Cardiac muscle cell (in vitro differentiated cells and primary cell): ENCODE measurements around the gene ZNF629. TPM values are rescaled to one million over a fixed set of nuclear protein-coding genes. Genes with fewer than 3 reads are reported as not detected.

ENCODE experiments used
- DNase-seq, 2 donors: peaks; one replicate each; pipeline versions ENCODE4 v3.0.0 to v3.0.0-alpha.2; 2010 to 2017; ENCODE audit warnings: low read depth in 1 of 2, low spot score in 1 of 2
- H3K27ac ChIP-seq: fragments of 200-600 bp; sonication (generic); 2 replicates; pipeline ENCODE4 v1.5.1; 2016
- H3K27me3 ChIP-seq: fragments of 200-600 bp; sonication (generic); 2 replicates; pipeline ENCODE4 v1.6.0; 2016; ENCODE audit warnings: control low read depth
- H3K36me3 ChIP-seq: fragments of 200-600 bp; sonication (generic); 2 replicates; pipeline ENCODE4 v1.5.1; 2016; ENCODE audit warnings: control low read depth
- H3K4me1 ChIP-seq: fragments of 200-600 bp; sonication (generic); 2 replicates; pipeline ENCODE4 v1.8.1; 2017; ENCODE audit warnings: low read depth, mild to moderate bottlenecking, mixed run types
- H3K4me3 ChIP-seq: fragments of 200-600 bp; sonication (generic); 2 replicates; pipeline ENCODE4 v1.5.1; 2016; ENCODE audit warnings: mild to moderate bottlenecking
- H3K9me3 ChIP-seq: fragments of 200-600 bp; sonication (generic); 2 replicates; pipeline ENCODE4 v1.5.1; 2017; ENCODE audit warnings: low read depth, mild to moderate bottlenecking, control low read depth
- CTCF ChIP-seq: IDR thresholded peaks from 2 replicates; pipeline ENCODE4 v1.5.1; 2012; ENCODE audit warnings: low read depth, mild to moderate bottlenecking, low read length
- polyA plus RNA-seq: library from polyadenylated mRNA; unstranded; fragments of >200 nt; fragmentation: Nextera tagmentation; extraction: Ambion mirVana; gene quantifications from 2 replicates; pipeline ENCODE4 v1.2.1, GENCODE V29; 2016
- total RNA-seq: library from RNA; depleted of rRNA; stranded (reverse); fragments of >200 nt; gene quantifications from 2 replicates; pipeline ENCODE4 v1.2.3, GENCODE V29; 2016

ZNF629 gene
- total and polyA plus RNA-seq, 2 experiments from 2014 or later, result 20.1 to 50.9 TPM

- H3K4me1 ChIP-seq, result peaks cover 5% of the 10 kb centered on the region
These were observed 20.1 kb downstream of the ZNF629 start for GRCh38 chr16:30766933-30767284.

GRCh38 chr16:30766206-30766932 is 20.6 kb downstream of the ZNF629 start:
- H3K4me3 ChIP-seq, result no peak overlapping the region
- H3K27me3 ChIP-seq, result no peaks in the 10 kb centered on the region
- no peak for TF ChIP-seq CTCF
- peaks cover 5% of the 10 kb centered on the region for H3K4me1 ChIP-seq
- no peak overlapping the region for H3K27ac ChIP-seq
- H3K36me3 ChIP-seq, result peaks cover 73% of the 10 kb centered on the region
- no peaks in the 10 kb centered on the region for H3K9me3 ChIP-seq
- DNase-seq, result no peak

More at GRCh38 chr16:30766933-30767284, 20.1 kb downstream of the ZNF629 start:
- no peaks in the 10 kb centered on the region for H3K27me3 ChIP-seq
- H3K36me3 ChIP-seq, result peaks cover 77% of the 10 kb centered on the region
- no peak overlapping the region for H3K27ac ChIP-seq
- DNase-seq, result no peak
- TF ChIP-seq CTCF, result no peak
- H3K9me3 ChIP-seq, result no peaks in the 10 kb centered on the region
- no peak overlapping the region for H3K4me3 ChIP-seq

GRCh38 chr16:30764816-30765465 is 22.1 kb downstream of the ZNF629 start:
- Histone ChIP-seq H3K27ac (no peak overlapping the region), H3K4me3 (no peak overlapping the region), H3K9me3 (no peaks in the 10 kb centered on the region), H3K27me3 (no peaks in the 10 kb centered on the region), H3K36me3 (peaks cover 63% of the 10 kb centered on the region), H3K4me1 (peaks cover 5% of the 10 kb centered on the region)
- DNase-seq, result no peak
- TF ChIP-seq CTCF, result no peak

- Histone ChIP-seq H3K4me3 (no peak overlapping the region), H3K36me3 (peaks cover 55% of the 10 kb centered on the region), H3K27ac (no peak overlapping the region)
These were observed 22.9 kb downstream of the ZNF629 start for GRCh38 chr16:30764086-30764485.

More at GRCh38 chr16:30764086-30764485, 22.9 kb downstream of the ZNF629 start:
- DNase-seq, result no peak
- Histone ChIP-seq H3K9me3 (no peaks in the 10 kb centered on the region), H3K4me1 (peaks cover 5% of the 10 kb centered on the region), H3K27me3 (no peaks in the 10 kb centered on the region)
- no peak for TF ChIP-seq CTCF
